WI38 (cell line): ENCODE results near the gene HOTAIR.

ENCODE experiments used
- H3K4me3 ChIP-seq: 2 replicates; pipeline ENCODE4 v1.5.1; 2011; ENCODE audit warnings: low read depth, mild to moderate bottlenecking, control low read depth, low read length
- TF ChIP-seq, protein P1 (sequence below): IDR thresholded peaks from 2 replicates; pipeline ENCODE4 v1.5.1; 2012; ENCODE audit warnings: low read depth, mild to moderate bottlenecking, control low read depth, low read length

Gene HOTAIR

DNA sequence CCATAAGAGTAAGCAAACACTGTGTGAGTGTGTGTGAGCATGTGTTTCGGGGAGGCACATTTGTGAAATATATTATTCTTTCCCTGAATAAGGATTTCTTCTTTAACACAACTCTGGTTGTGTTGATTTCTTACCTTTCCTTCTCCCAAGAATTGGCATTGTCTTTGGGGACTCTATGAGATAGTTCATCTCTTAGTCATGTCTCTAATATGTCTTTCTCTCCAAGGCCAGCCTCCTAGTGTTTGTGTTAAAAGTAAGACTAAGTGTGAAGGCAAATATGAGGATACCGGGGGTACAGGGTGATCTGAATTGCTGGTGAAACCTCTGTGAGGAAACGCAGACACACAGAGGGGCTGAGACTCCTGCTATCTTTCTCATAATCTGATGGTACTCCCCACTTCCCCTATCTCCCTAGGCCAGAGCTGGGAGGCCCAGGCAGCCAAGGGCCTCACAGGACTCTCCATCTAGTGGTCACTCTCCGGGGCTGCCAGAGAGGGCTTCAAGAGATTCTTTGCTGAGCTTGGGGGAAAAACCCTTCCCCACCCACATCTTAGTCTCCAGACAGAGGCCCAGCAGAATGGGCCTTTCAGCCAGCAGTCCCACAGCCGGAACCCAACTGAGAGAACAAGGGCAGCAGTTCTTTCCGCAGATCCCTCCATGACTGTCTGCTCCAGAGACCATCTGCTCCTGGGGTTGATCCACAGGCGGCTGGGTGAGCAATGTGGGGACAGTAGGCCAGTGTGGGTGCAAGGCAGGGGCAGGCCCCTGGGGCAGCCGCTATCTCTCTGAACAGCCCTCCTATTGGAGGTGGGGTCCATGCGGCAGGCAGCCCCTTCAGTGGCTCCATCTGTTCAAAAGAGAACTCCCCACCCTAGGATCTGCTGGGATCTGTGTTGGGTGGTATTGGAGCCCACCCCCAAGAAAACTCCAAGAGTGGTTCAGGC is 25.8 kb downstream of the HOTAIR start:
- H3K4me3 ChIP-seq, result no peak overlapping the region
- TF ChIP-seq, protein P1, sequence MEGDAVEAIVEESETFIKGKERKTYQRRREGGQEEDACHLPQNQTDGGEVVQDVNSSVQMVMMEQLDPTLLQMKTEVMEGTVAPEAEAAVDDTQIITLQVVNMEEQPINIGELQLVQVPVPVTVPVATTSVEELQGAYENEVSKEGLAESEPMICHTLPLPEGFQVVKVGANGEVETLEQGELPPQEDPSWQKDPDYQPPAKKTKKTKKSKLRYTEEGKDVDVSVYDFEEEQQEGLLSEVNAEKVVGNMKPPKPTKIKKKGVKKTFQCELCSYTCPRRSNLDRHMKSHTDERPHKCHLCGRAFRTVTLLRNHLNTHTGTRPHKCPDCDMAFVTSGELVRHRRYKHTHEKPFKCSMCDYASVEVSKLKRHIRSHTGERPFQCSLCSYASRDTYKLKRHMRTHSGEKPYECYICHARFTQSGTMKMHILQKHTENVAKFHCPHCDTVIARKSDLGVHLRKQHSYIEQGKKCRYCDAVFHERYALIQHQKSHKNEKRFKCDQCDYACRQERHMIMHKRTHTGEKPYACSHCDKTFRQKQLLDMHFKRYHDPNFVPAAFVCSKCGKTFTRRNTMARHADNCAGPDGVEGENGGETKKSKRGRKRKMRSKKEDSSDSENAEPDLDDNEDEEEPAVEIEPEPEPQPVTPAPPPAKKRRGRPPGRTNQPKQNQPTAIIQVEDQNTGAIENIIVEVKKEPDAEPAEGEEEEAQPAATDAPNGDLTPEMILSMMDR, result no peak

GRCh38 chr12:53947743-53948142 is 27.0 kb downstream of the HOTAIR start:
- no peak overlapping the region for H3K4me3 ChIP-seq
- TF ChIP-seq, protein P1, result no peak

GRCh38 chr12:53944907-53945847 is 29.6 kb downstream of the HOTAIR start:
- TF ChIP-seq, protein P1, result no peak
- no peak overlapping the region for H3K4me3 ChIP-seq

- TF ChIP-seq, protein P1, result no peak
- H3K4me3 ChIP-seq, result no peak overlapping the region
Observed at GRCh38 chr12:53944209-53944608, 30.5 kb downstream of the HOTAIR start.

- no peak overlapping the region for H3K4me3 ChIP-seq
- TF ChIP-seq, protein P1, result no peak
Observed at GRCh38 chr12:53942467-53942997, 32.2 kb downstream of the HOTAIR start.

- TF ChIP-seq, protein P1, result no peak
- no peak overlapping the region for H3K4me3 ChIP-seq
Observed at GRCh38 chr12:53941750-53942149, 33.0 kb downstream of the HOTAIR start.
